ENCODE data around the gene ATRIP.

GRCh38 chr3:48436477-48436787 is 10.1 kb upstream of the ATRIP start:
- TF ChIP-seq POLR2A (IDR thresholded peaks at IDR 0.05) (no peak), EP300 (IDR thresholded peaks at IDR 0.05) (no peak)
